Brain microvascular endothelial cell (primary cell): ENCODE data around the gene CACNA1D.
"Not testable (repeated sequence)": the region's sequence is repeated elsewhere in the genome, so short reads cannot be mapped to it uniquely, and the experiment has no call there.

Experiments used
- DNase-seq: peaks from one replicate; pipeline ENCODE4 v3.0.0-alpha.2; 2020
- H3K27ac ChIP-seq: fragments of 250-450 bp; sonication (Bioruptor Pico); 2 replicates; pipeline ENCODE4 v1.5.1; 2020; ENCODE audit warnings: mild to moderate bottlenecking, moderate library complexity
- H3K27me3 ChIP-seq: fragments of 250-450 bp; sonication (Bioruptor Pico); replicated peaks from 2 replicates; pipeline ENCODE4 v1.5.1; 2020; ENCODE audit warnings: mild to moderate bottlenecking
- H3K36me3 ChIP-seq: fragments of 250-450 bp; sonication (Bioruptor Pico); replicated peaks from 2 replicates; pipeline ENCODE4 v1.5.1; 2020; ENCODE audit warnings: mild to moderate bottlenecking
- H3K4me3 ChIP-seq: 2 replicates; pipeline ENCODE4 v1.5.1; 2011; ENCODE audit warnings: low read depth, mild to moderate bottlenecking, control low read depth, low read length, moderate library complexity
- CTCF ChIP-seq: IDR thresholded peaks from 2 replicates; pipeline ENCODE4 v1.5.1; 2011; ENCODE audit warnings: low read depth, mild to moderate bottlenecking, moderate library complexity, low read length, control low read depth, inconsistent platforms; ENCODE audit errors: missing control alignments
- in situ Hi-C: cut with HindIII; loops from 2 replicates; pipeline ENCODE4 v1.10.0; 2017; ENCODE audit warnings: low sequenced_read_pairs, low pct_ligation_motif_present

The CACNA1D gene

GRCh38 chr3:53493963-53494791, at the start of gene CACNA1D:
Gene CACNA1D (plus strand): TSS chr3:53494611. CDS start chr3:53495167, 556 bp downstream.
- peak within 1 kb of the TSS; percentile 40 for H3K4me3 ChIP-seq
- H3K27ac ChIP-seq: no peak within 1 kb of the TSS
- no peak for TF ChIP-seq CTCF
- peaks cover 39% of the 10 kb centered on the region for H3K27me3 ChIP-seq
- in situ Hi-C loops: no loop called here
- DNase-seq: no peak
- no peaks in the 10 kb centered on the region for H3K36me3 ChIP-seq

GRCh38 chr3:53457068-53457467, 37.3 kb upstream of the CACNA1D start:
- in situ Hi-C loops: no loop called here

GRCh38 chr3:53460326-53460725, 34.1 kb upstream of the CACNA1D start:
- Histone ChIP-seq H3K4me3 (no peak overlapping the region), H3K27me3 (no peaks in the 10 kb centered on the region), H3K27ac (no peak overlapping the region), H3K36me3 (no peaks in the 10 kb centered on the region)
- in situ Hi-C loops: no loop called here
- DNase-seq: no peak
- TF ChIP-seq CTCF: no peak

More at GRCh38 chr3:53457068-53457467, 37.3 kb upstream of the CACNA1D start:
- no peak overlapping the region for H3K4me3 ChIP-seq
- no peak overlapping the region for H3K27ac ChIP-seq
- H3K36me3 ChIP-seq: no peaks in the 10 kb centered on the region
- no peak for DNase-seq
- H3K27me3 ChIP-seq: no peaks in the 10 kb centered on the region
- no peak for TF ChIP-seq CTCF

- H3K27ac ChIP-seq: no peak overlapping the region
- no peak for TF ChIP-seq CTCF
- H3K4me3 ChIP-seq: no peak overlapping the region
- DNase-seq: no peak
- in situ Hi-C loops: no loop called here
- no peaks in the 10 kb centered on the region for H3K36me3 ChIP-seq
- H3K27me3 ChIP-seq: no peaks in the 10 kb centered on the region
These were observed 30.0 kb upstream of the CACNA1D start for GRCh38 chr3:53464424-53464823.

GRCh38 chr3:53469758-53470157, 24.7 kb upstream of the CACNA1D start:
- in situ Hi-C loops: not testable (repeated sequence)

GRCh38 chr3:53473422-53473821, 21.0 kb upstream of the CACNA1D start:
- H3K36me3 ChIP-seq: no peaks in the 10 kb centered on the region
- H3K27me3 ChIP-seq: no peaks in the 10 kb centered on the region
- H3K27ac ChIP-seq: no peak overlapping the region
- in situ Hi-C loops: no loop called here
- TF ChIP-seq CTCF: no peak
- DNase-seq: no peak
- H3K4me3 ChIP-seq: no peak overlapping the region

More at GRCh38 chr3:53469758-53470157, 24.7 kb upstream of the CACNA1D start:
- H3K27ac ChIP-seq, H3K4me3 ChIP-seq, H3K36me3 ChIP-seq, H3K27me3 ChIP-seq, DNase-seq: not testable (repeated sequence)

GRCh38 chr3:53476372-53476771, 18.0 kb upstream of the CACNA1D start:
- not testable (repeated sequence) for H3K4me3 ChIP-seq

GRCh38 chr3:53477689-53478088, 16.7 kb upstream of the CACNA1D start:
- in situ Hi-C loops, H3K4me3 ChIP-seq, DNase-seq, H3K36me3 ChIP-seq, H3K27me3 ChIP-seq, H3K27ac ChIP-seq: not testable (repeated sequence)

More at GRCh38 chr3:53476372-53476771, 18.0 kb upstream of the CACNA1D start:
- H3K36me3 ChIP-seq, H3K27me3 ChIP-seq, in situ Hi-C loops, H3K27ac ChIP-seq, DNase-seq: not testable (repeated sequence)
